Kasumi-1 (cell line): ENCODE data around the gene RPRD1B.

Source experiments
- DNase-seq, 2 experiments: peaks; one replicate each; lab custom pipeline; 2025; lab: John Stamatoyannopoulos, UW

RPRD1B gene

DNA sequence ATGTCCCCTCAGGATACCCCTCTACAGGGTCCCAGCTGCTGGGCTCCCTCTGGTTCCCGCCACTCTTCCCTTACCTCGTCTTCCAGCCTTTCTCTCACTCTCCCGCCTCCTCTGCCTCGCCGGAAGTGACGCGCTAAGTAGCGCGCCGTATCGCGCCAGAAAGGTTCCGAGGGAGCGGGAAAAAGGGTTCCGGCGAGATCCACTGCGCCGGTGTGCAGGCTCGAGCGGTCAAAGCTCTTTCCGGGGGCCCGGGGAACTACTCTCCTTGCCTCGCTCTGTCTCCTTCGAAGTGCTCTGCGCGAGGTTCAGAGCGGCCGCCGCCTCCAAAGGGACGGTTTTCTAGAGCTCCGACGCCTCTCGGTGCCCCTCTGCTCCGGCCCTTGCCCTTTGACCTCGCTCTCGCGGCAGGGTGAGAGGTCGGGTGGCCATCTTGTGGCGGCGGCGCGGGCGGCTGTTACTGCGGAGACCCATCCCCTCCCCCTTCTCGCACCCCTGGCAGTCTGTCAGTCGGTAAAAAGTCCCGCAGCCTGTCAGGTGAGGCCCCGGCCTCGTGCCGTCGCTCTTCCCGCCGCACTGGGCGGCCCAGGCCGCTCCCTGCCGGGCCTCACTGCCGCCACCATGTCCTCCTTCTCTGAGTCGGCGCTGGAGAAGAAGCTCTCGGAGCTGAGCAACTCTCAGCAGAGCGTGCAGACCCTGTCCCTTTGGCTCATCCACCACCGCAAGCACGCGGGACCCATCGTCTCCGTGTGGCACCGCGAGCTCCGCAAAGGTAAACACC lies at the start of gene RPRD1B, which contains the start of gene TTI1:
Gene RPRD1B (plus strand): TSS at position 417 of the 778 bp plus-strand sequence. CDS start 202 bp downstream, at position 619.
Gene TTI1 (minus strand): TSS at position 127 of the 778 bp plus-strand sequence. CDS start 19,640 bp downstream, outside the sequence.
- DNase-seq: peak; percentile 84 to 88

DNA sequence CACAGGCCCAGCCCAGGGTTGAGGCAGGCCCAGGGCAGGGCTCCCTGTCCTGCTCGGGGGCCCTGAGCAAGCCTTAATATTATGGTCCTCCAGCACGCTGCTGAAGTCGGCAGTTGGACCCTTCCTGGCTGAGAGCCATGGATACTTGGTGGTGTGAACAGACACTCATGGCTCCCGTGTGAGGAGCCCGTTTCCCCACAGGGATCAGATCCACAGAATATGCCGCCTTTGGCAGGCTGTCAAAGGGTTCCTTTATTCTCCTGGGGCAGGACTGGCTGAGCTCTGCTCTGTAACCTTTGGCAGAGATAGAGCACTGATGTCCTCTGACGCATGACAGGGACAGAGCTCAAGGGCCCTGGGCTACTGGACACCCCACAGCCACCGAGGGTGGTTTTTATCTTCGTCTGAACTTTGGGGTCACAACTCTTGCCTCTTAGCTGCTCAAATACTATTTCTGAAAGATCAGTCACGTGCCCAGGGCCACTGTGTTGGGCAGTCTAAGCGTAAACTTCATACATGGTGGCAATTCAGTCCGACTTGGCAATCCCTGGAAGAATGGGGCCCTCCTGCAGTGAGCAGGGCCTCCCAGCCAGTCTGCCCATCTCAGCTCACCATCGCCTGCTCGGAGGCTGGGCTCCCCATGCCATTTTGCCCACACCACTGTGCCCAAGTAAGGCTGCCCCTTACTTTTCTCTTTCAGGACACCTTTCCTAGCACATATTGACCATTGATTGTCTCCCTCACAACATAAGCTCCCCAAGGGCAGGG lies 49.3 kb upstream of the RPRD1B start:
- DNase-seq: no peak

DNA sequence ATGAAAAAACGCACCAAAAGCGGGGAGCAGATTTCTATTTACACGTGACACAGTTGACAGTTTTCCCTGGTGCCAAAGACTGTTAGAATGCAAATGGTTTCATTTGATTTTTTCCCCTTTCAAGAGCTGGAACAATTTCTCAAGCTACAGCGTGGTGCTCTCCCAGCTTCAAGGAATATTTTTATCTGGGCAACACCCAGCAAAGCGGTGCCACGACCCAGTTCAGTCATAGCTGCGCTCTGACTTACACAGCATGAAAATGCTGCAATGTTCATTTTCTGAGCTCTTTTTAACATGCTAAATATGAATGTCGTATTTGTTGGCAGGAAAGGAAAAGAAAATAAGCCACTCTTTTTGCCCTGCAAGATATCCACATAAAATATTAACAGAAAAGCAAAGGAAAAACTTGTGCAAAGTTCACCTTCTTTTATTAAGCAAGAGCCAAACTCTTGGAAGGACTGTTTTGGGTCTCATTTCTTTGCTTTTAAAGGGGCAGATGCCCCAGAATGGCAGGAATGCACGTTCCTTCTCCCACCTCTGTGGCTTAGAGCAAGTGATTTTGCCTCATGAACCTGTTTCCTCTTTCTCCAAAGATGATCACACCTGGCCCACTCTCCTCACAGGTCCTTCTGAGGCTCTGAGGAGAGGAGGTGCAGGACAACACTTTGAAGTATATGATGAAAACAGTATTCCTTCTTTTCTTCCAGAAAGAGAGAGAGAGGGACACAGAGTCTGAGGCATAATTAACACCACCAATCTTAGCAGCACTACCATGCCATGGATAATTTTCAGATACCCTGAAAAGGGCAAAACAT lies 47.3 kb upstream of the RPRD1B start:
- DNase-seq: no peak

GRCh38 chr20:37986873-37987601 lies 46.5 kb upstream of the RPRD1B start:
- DNase-seq: no peak

GRCh38 chr20:37987602-37988290 lies 45.8 kb upstream of the RPRD1B start:
- DNase-seq: no peak

DNA sequence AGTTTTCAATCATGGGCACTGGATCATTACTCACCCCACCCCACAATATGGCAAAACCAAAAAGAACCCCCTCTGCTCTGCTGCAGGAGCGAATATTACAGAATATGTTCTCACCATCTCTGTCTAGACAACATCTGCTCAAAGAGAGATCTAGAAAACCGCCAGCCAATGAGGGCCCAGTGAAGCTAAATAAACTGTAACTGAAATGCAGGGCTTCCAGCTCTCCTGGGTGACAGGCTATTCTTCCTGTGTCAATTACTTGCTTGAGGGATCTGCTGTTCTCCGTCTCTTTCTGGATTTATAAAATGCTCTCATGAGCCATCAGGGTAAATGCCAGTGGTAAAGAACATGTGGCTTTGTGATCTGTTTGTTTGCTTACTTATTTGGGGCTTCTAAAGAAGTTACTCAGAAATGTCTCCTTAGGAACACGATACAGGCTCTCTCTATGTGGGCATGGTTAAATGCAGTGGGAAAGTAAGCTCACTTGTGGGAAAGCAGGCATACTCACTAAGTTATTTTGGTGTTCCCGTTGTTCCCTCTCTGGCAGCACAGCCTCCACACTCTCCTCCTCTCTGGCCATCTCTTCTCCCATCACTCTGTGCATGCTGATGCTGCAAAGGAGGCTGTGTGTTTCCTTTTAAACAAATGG lies 45.1 kb upstream of the RPRD1B start:
- DNase-seq: no peak

GRCh38 chr20:37989601-37990295 lies 43.8 kb upstream of the RPRD1B start:
- DNase-seq: no peak

GRCh38 chr20:37990571-37991151 lies 42.9 kb upstream of the RPRD1B start:
- DNase-seq: peak; percentile 47 to 57

DNA sequence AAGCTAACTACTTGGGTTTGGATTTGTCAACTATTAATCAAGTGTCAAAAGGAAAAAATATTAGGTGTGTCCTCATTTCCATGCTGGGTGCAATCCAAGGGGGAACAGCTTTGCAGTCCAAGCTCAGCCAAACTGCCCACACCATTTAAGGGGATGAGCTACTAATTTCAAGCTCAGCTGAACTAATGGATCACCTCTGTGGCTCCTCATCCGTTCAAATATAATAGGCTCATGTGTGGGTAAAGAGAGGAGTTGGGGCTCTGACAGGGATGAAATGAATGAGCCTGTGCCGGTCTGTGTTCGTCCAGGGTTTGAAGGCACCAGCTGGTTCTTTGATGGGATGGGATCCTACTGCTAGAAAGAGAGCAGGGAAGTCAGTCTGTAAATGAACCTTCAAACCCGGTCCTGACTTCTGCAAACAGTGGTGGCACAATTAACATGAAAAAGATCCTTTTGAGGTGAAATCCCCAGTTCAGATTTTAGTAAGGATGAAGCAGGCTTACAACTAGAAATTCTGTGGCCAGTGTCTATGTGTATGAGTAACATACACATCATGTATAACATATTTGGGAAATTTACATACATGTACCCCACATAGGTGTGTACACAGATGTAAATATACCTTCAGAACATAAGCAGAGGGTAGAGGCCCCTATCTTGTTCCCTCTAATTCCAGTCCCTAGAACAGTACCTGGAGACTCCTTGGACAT lies 42.2 kb upstream of the RPRD1B start:
- DNase-seq: no peak

- no peak for DNase-seq
Measured at GRCh38 chr20:37991908-37992307, 41.6 kb upstream of the RPRD1B start.

- peak; percentile 7 to 14 for DNase-seq
Measured at GRCh38 chr20:37992802-37993409, 40.6 kb upstream of the RPRD1B start.

- DNase-seq: no peak
Measured at GRCh38 chr20:37994512-37994911, 39.0 kb upstream of the RPRD1B start.

DNA sequence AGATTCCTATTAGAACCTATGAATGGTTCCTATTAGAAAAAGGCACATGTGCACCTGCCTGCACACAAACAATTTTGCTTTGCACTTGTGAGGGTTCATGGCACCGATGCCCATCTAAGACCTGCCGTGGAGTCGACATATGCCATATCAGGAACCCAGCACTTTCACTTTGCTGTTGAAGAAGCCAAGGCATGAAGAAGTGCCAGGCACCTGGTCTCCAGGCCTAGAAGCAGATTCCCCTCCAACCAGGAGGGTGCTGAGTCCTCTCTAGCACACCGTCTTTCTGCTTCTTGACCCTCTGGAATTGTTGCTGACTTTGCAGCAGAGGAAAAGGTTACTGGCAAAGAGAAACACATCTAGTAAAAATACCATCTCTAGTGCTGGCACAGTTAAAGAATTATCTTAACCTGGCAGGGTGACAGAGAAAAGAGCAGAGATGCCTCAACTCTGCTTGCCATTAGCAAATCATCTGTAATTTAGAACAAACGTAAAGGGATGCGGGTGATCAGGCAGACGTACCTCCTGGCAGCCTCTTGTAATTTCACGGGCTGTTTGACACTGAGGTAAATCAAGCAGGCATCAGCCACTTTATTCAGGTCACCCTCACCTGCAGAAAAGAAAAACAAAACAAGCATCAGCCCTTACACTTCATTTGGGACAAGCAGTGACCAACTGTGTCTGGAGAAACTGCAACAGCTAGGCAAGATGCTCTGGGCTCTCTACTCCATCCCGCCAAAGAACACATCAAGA lies 37.5 kb upstream of the RPRD1B start:
- DNase-seq: no peak

GRCh38 chr20:37997516-37997915 lies 36.0 kb upstream of the RPRD1B start:
- DNase-seq: no peak

- no peak for DNase-seq
Measured at GRCh38 chr20:37999526-38000263, 33.9 kb upstream of the RPRD1B start.

GRCh38 chr20:38000293-38000692 lies 33.3 kb upstream of the RPRD1B start:
- no peak for DNase-seq
